GM12878 (cell line): ENCODE measurements around the gene CAMK2A. TPM values are rescaled to one million over a fixed set of nuclear protein-coding genes. Genes with fewer than 3 reads are reported as not detected.
A peak's percentile ranks its signal among the peaks of the same experiment; 100 is the strongest.

Source experiments
- ATAC-seq: fragments of 200-7000 bp; cut with Tn5 transposase; 3 replicates; pipeline ENCODE4 v1.9.1; 2020; ENCODE audit warnings: mild to moderate bottlenecking, moderate library complexity
- BruUV-seq: library from RNA; stranded (reverse); fragments of 400-500 nt; replicated peaks from 2 replicates; lab custom pipeline; 2021; lab: Mats Ljungman, UMichigan
- CTCF ChIA-PET: fragments of 300-600 bp; sonication (Branson Sonifier 250); formaldehyde crosslinking; extraction: SDS; loops from one replicate; lab custom pipeline; 2021; ENCODE audit warnings: inconsistent platforms; lab: Yijun Ruan, JAX
- POLR2A ChIA-PET: fragments of 350-600 bp; formaldehyde crosslinking; extraction: SDS; loops from one replicate; lab custom pipeline; 2021; ENCODE audit warnings: inconsistent platforms; lab: Charles Lee
- RAD21 ChIA-PET: fragments of 300-600 bp; sonication (Branson Sonifier 250); formaldehyde crosslinking; loops from one replicate; lab custom pipeline; 2023; ENCODE audit warnings: antibody characterized with exemption; ENCODE audit not compliant: unreplicated experiment; lab: Charles Lee
- SMC1A ChIA-PET: fragments of 300-600 bp; sonication (Branson Sonifier 250); formaldehyde crosslinking; loops from one replicate; lab custom pipeline; 2023; ENCODE audit not compliant: unreplicated experiment, uncharacterized antibody; lab: Charles Lee
- DNase-seq: peaks from one replicate; pipeline ENCODE4 v3.0.0-alpha.2; 2011; ENCODE audit warnings: low read depth, low spot score
- FAIRE-seq: peaks from 3 replicates; lab custom pipeline; 2011; peaks lifted over from hg19 to GRCh38; lab: Jason Lieb, UNC
- H2AFZ ChIP-seq: 2 replicates; pipeline ENCODE4 v1.6.0; 2011; ENCODE audit warnings: low read depth, low read length, control low read depth; ENCODE audit not compliant: control insufficient read depth
- H3K27ac ChIP-seq: 2 replicates; pipeline ENCODE4 v1.5.1; 2011; ENCODE audit warnings: control low read depth; ENCODE audit not compliant: control insufficient read depth, insufficient read depth
- H3K27me3 ChIP-seq, 2 experiments: replicated peaks in 1 of 2; 2 replicates each; pipeline versions ENCODE4 v1.6.0 to v1.6.1; 2011; ENCODE audit warnings: low read length in 1 of 2; ENCODE audit not compliant: control insufficient read depth in 2 of 2, insufficient read depth in 2 of 2
- H3K36me3 ChIP-seq, 2 experiments: 2 replicates each; pipeline ENCODE4 v1.5.1; 2011; ENCODE audit warnings: low read length in 1 of 2; ENCODE audit not compliant: control insufficient read depth in 2 of 2, insufficient read depth in 2 of 2
- H3K4me1 ChIP-seq: 2 replicates; pipeline ENCODE4 v1.6.1; 2011; ENCODE audit warnings: mild to moderate bottlenecking, low read length, moderate library complexity, mixed read lengths; ENCODE audit not compliant: control insufficient read depth, insufficient read depth
- H3K4me2 ChIP-seq: 2 replicates; pipeline ENCODE4 v1.6.0; 2011; ENCODE audit warnings: control low read depth; ENCODE audit not compliant: control insufficient read depth, insufficient read depth
- H3K4me3 ChIP-seq: fragments of 200-600 bp; sonication (generic); 2 replicates; pipeline ENCODE4 v1.5.1; 2016
- H3K79me2 ChIP-seq: 2 replicates; pipeline ENCODE4 v1.6.0; 2011; ENCODE audit warnings: low read length; ENCODE audit not compliant: control insufficient read depth, insufficient read depth
- H3K9ac ChIP-seq: 2 replicates; pipeline ENCODE4 v1.8.0; 2011; ENCODE audit warnings: low read length, control low read depth, mixed read lengths; ENCODE audit not compliant: control insufficient read depth, insufficient read depth
- H3K9me3 ChIP-seq: replicated peaks from 3 replicates; pipeline ENCODE4 v1.5.1; 2011; ENCODE audit warnings: mild to moderate bottlenecking, low read length; ENCODE audit not compliant: control insufficient read depth, insufficient read depth
- H4K20me1 ChIP-seq: 2 replicates; pipeline ENCODE4 v1.6.0; 2011; ENCODE audit not compliant: control insufficient read depth, insufficient read depth
- DPF2 ChIP-seq: fragments of 450-650 bp; IDR thresholded peaks from 2 replicates; pipeline ENCODE4 v1.6.1; 2017; ENCODE audit warnings: mild to moderate bottlenecking
- HDAC6 ChIP-seq: fragments of 200-600 bp; sonication (generic); IDR thresholded peaks from one replicate; pipeline ENCODE4 v1.8.0; 2017; ENCODE audit warnings: antibody characterized with exemption; ENCODE audit not compliant: unreplicated experiment
- PBX3 ChIP-seq: IDR thresholded peaks from 2 replicates; pipeline ENCODE4 v1.6.1; 2011; ENCODE audit warnings: mild to moderate bottlenecking, low read depth, low read length, moderate library complexity; ENCODE audit not compliant: insufficient replicate concordance
- PKNOX1 ChIP-seq: fragments of 450-650 bp; IDR thresholded peaks from 2 replicates; pipeline ENCODE4 v1.6.1; 2016; ENCODE audit warnings: mild to moderate bottlenecking
- POU2F2 ChIP-seq: IDR thresholded peaks from 3 replicates; pipeline ENCODE4 v1.6.1; 2011; ENCODE audit warnings: low read depth, mild to moderate bottlenecking, low read length, borderline replicate concordance
- YBX1 ChIP-seq: fragments of 450-650 bp; IDR thresholded peaks from 2 replicates; pipeline ENCODE4 v1.6.1; 2016; ENCODE audit warnings: antibody characterized with exemption
- WGBS: methylation state at CpG from one replicate; pipeline ENCODE4 v1.1.6; 2016; ENCODE audit warnings: low lambda C conversion rate; ENCODE audit not compliant: insufficient replicate concordance, insufficient coverage; ENCODE audit errors: missing lambda C conversion rate; 5-methylcytosine and 5-hydroxymethylcytosine counted together
- in situ Hi-C: fragments of 300-500 bp; cut with MboI; formaldehyde crosslinking; loops from 9 replicates; pipeline ENCODE4 v1.14.3; 2018; ENCODE audit warnings: mixed read lengths
- intact Hi-C: fragments of 100-400 bp; cut with micrococcal nuclease; formaldehyde crosslinking; loops from one replicate; pipeline ENCODE4 v1.14.2; 2022; ENCODE audit not compliant: unreplicated experiment
- polyA plus RNA-seq, 11 experiments: library from polyadenylated mRNA; depleted of rRNA in 4 of 11; unstranded in 6 of 11; stranded (reverse) in 5 of 11; fragments of >200 nt; fragmentation: Nextera tagmentation in 4 of 11; fragmentation: Illumina TruSeq in 1 of 11; extraction: Ambion mirVana in 4 of 11; extraction: Trizol in 1 of 11; gene quantifications; 1 replicate in 1 of 11; 2 replicates in 10 of 11; pipeline versions ENCODE4 v1.2.1 to v1.2.3, GENCODE V29; 2011 to 2016; ENCODE audit warnings: inconsistent platforms in 2 of 11, missing spikeins in 2 of 11, low read depth in 1 of 11
- total RNA-seq, 4 experiments: library from RNA; depleted of rRNA in 3 of 4; stranded (reverse); fragments of >200 nt in 3 of 4; fragmentation: Illumina TruSeq in 1 of 4; extraction: Trizol in 1 of 4; gene quantifications; 2 replicates each; pipeline versions ENCODE4 v1.2.1 to v1.2.3, GENCODE V29; 2013 to 2021

The CAMK2A gene
- total and polyA plus RNA-seq, 10 of the 15 experiments (the other 5 are each of a cell fraction or from before 2014, with no cell fraction given) = 0.11 TPM; not detected in 9

GRCh38 chr5:150258130-150258529 lies 31.4 kb downstream of the CAMK2A start:
- ChIA-PET RAD21 (no interaction called here), SMC1A (no interaction called here), CTCF (interaction anchor here (1.1 to 1.8 kb wide), 3 partner anchors 11 to 237 kb away, joined by 3 to 10 read pairs (median 4); no protein-coding TSS in a partner anchor), POLR2A (no interaction called here)
- FAIRE-seq (no peak), DNase-seq (no peak), ATAC-seq (peak; percentile 74)
- in situ Hi-C loops = no loop called here
- H3K4me2 ChIP-seq = no peak overlapping the region
- H3K27ac ChIP-seq = no peak overlapping the region
- H3K9ac ChIP-seq = no peak overlapping the region
- no peak overlapping the region for H3K4me3 ChIP-seq
- H3K9me3 ChIP-seq = no peaks in the 10 kb centered on the region
- no peaks in the 10 kb centered on the region for H3K79me2 ChIP-seq
- no peaks in the 10 kb centered on the region for H3K27me3 ChIP-seq
- no peak overlapping the region for H2AFZ ChIP-seq
- intact Hi-C loops = no loop called here
- no peaks in the 10 kb centered on the region for H3K4me1 ChIP-seq
- 49% methylated on average over 6 of the region's 6 CpGs for WGBS
- BruUV-seq = no TSS peak
- TF ChIP-seq HDAC6 = no peak
- TF ChIP-seq YBX1 = no peak
- TF ChIP-seq POU2F2 = no peak
- TF ChIP-seq PKNOX1 = peak; percentile 81
- peak; percentile 75 for TF ChIP-seq PBX3
- no peak for TF ChIP-seq DPF2
- TF ChIP-seq, all 136 proteins: peak for 2
- no peaks in the 10 kb centered on the region for H3K36me3 ChIP-seq
- no peaks in the 10 kb centered on the region for H4K20me1 ChIP-seq
